GM12874 (cell line): ENCODE results near the gene PDC.

Experiments used
- CTCF ChIP-seq: IDR thresholded peaks from 2 replicates; pipeline ENCODE4 v1.5.1; 2011; ENCODE audit warnings: low read depth, mild to moderate bottlenecking, control low read depth, low read length, moderate library complexity; ENCODE audit not compliant: insufficient read depth

PDC gene

DNA sequence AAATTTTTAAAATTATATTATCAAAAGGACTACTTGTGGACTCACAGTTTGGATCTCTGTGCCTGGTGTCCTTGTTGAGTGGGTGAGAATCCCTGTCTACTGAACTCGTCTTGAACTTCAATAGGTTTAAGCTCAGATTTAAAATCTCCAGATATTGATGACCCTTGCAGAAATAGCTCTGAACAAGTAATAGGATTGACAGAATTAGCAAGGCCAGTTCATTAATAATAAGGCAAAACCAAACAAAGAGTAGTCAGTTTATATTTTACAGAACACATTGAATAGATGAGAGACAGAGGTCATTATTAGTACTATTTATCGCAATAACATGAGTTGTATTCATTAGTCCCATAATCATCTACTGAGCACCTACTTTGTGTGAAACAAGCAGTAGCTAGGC is at the start of gene PDC:
Gene PDC, minus strand, starts transcription at position 101 of the 400 bp plus-strand sequence. CDS start 11,655 bp downstream, outside the sequence.
- TF ChIP-seq CTCF: no peak

- no peak for TF ChIP-seq CTCF
Observed at GRCh38 chr1:186503190-186503589, 42.3 kb upstream of the PDC start.

GRCh38 chr1:186502087-186502486 is 41.2 kb upstream of the PDC start:
- no peak for TF ChIP-seq CTCF

GRCh38 chr1:186500804-186501203 is 39.9 kb upstream of the PDC start:
- no peak for TF ChIP-seq CTCF

DNA sequence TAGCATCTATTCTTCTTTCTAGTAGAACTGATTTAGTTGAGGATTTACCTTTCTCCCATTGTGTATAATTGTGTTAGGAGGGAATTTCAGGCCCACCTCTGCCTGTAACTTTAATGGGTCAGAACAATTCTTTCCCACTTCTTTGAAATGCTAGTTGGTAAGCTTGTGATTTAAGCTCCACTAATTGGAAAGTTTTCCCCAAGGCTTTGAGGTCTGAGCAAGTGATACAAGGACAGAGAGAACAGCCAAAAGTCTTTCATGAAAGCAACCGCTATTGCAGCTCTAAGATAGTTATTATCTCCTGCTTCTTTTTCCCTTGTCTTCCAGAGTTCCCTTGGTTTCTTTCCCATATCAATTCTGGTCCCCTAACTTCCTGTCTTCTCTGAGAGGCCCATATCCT is 38.7 kb upstream of the PDC start:
- no peak for TF ChIP-seq CTCF

DNA sequence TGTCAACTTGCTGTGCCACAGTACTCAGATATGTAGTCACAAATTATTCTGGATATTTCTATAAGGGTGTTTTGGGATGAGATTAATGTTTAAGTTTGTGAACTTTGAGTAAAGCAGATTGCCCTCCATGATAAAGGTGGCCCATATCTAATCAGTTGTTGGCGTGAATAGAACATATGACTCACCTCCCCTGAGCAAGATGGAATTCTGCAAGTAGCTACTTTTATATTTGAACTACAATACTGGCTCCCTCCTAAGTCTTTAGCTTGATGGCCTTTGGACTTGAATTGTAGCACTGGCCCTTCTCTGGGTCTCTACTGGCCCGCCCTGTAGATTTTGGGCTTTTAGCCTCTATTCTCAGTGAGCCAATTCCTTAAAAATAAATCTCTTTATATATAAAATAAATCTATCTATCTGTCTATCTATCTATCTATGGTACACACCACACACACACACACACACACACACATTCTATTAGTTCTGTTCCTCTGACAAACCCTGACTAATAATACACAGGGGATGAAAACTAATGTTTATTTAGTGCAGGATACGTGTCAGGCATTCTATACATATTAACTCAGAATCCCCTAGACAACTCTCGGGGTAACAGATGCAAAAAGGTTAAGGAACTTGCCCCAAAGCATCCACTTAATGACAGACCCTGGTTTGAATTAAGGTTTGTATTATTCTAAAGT is 37.9 kb upstream of the PDC start:
- no peak for TF ChIP-seq CTCF

- TF ChIP-seq CTCF: no peak
Observed at GRCh38 chr1:186498071-186498470, 37.2 kb upstream of the PDC start.
